Dermis blood vessel endothelial cell (primary cell): ENCODE measurements around the gene TPST1. TPM values are rescaled to one million over a fixed set of nuclear protein-coding genes. Genes with fewer than 3 reads are reported as not detected.
A peak's percentile ranks its signal among the peaks of the same experiment; 100 is the strongest.
"Not testable (repeated sequence)": the region's sequence is repeated elsewhere in the genome, so short reads cannot be mapped to it uniquely, and the experiment has no call there.

ENCODE experiments used
- DNase-seq: peaks from one replicate; pipeline ENCODE4 v3.0.0; 2010
- total RNA-seq: library from RNA; depleted of rRNA; stranded (reverse); fragments of >200 nt; gene quantifications from 2 replicates; pipeline ENCODE4 v1.2.3, GENCODE V29; 2014

TPST1 gene
- total RNA-seq, 1 donor from 2014 or later = 42.5 TPM

DNA sequence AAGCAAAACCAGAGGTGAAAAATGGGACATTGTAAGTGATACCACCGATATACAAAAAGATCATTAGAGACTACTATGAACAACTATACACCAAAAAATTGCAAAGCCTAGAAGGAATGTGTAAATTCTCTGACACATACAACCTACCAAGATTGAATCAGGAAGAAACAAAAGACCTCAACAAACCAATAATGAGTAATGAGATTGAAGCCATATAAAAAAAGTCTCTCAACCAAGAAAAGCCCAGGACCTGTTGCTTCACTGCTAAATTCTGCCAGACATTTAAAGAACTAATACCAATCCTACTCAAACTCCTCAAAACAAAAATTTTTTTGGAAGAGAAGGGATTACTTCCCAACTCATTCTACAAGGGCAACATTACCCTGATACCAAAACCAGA is 134.0 kb downstream of the TPST1 start:
- no peak for DNase-seq

- no peak for DNase-seq
These were observed 139.0 kb downstream of the TPST1 start for GRCh38 chr7:66344166-66344565.

DNA sequence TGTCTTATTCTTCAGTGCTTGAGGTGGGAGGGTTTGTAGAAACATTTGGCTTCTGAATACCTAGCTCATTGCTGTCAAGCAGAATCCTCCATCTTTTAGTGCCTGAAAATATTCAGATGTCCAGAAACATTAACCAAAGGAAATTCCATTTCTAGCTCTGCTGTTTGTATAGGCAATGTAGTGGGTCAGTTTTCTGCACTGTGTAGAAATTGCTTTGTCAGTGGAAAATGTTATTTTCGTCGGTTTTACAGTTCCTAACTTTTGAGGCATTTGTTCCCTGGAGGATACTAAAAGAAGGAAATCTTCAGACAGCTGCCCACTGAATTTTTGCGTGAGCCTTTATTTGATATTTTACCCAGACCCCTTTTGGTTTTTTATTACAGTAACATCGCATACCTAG is 143.4 kb downstream of the TPST1 start:
- no peak for DNase-seq

- no peak for DNase-seq
These were observed 143.8 kb downstream of the TPST1 start for GRCh38 chr7:66348959-66349358.

DNA sequence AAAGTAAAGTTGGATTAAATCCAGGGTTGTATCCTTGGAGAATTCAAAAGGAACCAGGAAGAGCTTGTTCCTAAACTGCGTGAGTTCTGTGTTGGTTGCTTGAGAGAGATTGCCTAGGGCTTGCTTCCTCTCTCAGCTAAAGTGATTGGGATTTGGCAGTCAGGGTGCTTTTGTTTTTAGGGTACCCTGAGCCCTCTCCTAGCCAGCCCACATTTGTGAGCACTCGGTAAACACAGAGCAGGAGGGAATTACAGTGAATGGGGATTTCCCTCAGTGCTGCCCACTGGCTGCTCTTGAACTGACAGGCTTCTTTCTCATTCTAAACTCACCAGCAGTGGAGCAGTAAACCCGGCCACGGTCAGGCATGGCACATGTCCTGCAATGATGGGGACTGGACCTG is 146.9 kb downstream of the TPST1 start:
- DNase-seq = peak; percentile 64

DNA sequence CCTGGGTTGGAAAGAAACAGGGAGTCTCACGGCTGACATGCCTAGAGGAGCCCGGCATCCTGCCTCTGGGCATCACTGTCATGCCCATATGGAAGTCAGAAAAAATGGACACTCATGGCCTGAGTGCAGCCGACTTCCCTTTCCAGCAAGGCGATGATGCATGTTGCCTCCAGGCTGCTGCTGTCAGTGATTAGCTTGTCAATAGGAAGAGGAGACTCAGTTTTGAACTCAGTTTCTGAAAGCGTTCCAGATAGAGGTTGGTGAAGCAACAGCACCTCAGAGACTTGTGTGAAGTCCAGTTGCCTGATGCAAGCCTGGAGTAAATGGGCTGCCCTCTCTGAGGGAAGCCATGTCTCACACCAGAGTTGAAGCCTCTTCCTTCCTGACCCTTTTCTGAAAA is 148.4 kb downstream of the TPST1 start:
- no peak for DNase-seq

DNA sequence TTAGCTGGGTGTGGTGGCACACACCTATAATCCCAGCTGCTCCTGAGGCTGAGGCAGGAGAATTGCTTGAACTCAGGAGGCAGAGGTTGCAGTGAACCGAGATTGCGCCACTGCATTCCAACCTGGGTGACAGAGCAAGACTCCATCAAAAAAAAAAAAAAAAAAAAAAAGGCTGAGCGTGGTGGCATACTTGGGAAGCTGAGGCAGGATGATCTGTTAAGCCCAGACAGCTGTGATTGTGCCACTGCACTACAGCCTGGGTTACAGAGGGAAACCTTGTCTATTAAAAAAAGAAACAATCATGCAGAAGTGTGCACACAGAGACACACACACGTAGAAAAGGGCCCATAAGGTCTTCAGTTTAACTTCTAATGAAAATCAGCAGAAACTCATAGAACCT is 150.6 kb downstream of the TPST1 start:
- DNase-seq = no peak

DNA sequence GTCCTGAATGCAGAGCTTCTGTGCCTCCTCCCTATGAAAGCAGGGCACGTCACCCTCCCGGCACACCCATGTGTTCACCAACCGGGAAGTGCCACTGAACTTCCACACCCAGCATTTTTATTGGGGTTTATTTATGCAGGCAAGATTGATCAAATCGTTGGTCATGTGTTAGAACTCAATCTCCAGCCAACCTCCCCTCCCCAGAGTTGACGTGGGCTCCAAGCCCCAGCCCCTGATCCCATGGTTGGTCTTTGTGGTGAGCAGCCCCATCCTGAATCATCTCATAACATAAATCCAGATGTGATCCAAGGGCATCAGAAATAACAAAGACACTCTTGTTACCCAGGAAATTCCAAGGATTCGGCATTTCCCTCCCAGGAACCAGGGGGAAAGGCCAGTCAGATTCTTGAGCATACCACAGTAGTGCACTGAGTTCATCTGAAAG is 151.2 kb downstream of the TPST1 start:
- no peak for DNase-seq

DNA sequence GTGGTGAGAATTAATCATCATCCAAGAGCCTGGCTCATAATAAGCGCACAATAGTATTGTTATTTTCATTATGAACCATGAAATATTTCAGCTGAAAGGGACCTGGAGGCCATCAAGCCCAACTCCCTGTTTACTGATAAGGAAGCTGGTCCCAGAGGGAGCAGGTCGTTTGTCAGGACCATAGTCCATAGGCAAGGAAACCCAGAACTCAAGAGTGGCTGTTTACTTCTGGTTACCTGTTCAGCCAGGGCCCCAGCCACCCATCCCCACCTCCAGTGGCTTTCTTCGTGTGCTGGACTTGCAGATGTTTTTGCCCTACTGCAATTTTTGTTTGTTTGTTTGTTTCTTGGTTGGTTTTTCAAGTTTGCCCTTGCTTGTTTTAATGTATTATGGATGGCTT is 152.0 kb downstream of the TPST1 start:
- no peak for DNase-seq

GRCh38 chr7:66359656-66360211 is 154.6 kb downstream of the TPST1 start:
- no peak for DNase-seq

GRCh38 chr7:66362136-66362535 is 157.0 kb downstream of the TPST1 start:
- DNase-seq = no peak

- DNase-seq = no peak
These were observed 158.5 kb downstream of the TPST1 start for GRCh38 chr7:66363635-66364034.

- not testable (repeated sequence) for DNase-seq
These were observed 159.9 kb downstream of the TPST1 start for GRCh38 chr7:66365031-66365430.

GRCh38 chr7:66371096-66371824 is 166.1 kb downstream of the TPST1 start:
- DNase-seq = no peak

- DNase-seq = not testable (repeated sequence)
These were observed 169.2 kb downstream of the TPST1 start for GRCh38 chr7:66374141-66374840.

DNA sequence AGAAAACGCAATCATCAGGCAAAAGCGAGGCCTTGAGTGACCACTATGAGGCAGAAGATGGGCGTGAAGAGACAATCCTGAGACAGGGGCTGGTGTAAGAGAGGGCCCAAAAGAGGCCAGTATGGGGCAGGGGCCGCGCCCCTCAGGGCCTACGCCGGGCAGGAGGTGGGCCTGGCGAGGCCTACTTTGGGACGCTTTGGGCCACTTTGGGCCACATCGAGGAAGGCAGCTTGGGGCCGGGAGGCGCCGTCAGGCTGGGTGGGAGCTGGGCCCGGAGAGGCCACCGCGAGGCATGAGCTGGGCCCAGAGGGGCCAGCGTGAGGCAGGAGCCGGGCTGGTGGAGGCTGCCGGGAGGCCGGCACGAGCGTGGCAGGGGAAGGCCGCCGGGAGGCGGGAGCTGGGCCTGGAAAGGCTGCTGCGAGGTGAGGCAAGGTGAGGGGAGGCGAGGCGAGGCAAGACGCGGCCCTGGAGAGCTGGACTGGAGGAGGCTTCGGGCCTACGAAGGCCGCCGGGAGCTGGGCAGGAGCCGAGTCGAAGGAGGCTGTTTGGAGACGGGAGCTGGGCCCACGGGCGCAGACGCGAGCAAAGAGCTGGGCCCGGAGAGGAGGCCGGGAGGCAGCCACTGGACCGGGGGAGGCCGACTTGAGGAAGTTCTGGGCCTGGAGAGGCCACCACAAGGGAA is 171.3 kb downstream of the TPST1 start:
- DNase-seq = no peak

- no peak for DNase-seq
These were observed 171.9 kb downstream of the TPST1 start for GRCh38 chr7:66377045-66377444.

DNA sequence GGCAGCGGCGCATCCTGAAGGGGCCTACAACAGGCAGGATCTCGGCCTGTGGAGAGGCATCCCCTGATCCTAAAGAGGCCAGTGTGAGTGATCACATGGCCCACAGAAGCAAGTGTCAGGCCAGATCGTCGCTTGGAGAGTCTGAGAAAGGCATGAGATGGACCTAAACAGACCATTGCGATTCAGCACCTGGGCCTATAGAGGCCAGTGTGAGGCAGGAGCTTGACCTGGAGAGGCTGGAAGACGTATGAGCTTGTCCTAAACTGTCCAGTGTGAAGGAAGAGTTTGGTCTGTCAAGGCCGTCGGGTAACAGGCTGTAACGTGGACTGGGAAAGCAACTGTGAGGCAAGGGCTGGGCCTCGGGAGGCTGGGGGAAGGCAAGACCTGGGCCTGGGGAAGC is 172.6 kb downstream of the TPST1 start:
- DNase-seq = no peak

DNA sequence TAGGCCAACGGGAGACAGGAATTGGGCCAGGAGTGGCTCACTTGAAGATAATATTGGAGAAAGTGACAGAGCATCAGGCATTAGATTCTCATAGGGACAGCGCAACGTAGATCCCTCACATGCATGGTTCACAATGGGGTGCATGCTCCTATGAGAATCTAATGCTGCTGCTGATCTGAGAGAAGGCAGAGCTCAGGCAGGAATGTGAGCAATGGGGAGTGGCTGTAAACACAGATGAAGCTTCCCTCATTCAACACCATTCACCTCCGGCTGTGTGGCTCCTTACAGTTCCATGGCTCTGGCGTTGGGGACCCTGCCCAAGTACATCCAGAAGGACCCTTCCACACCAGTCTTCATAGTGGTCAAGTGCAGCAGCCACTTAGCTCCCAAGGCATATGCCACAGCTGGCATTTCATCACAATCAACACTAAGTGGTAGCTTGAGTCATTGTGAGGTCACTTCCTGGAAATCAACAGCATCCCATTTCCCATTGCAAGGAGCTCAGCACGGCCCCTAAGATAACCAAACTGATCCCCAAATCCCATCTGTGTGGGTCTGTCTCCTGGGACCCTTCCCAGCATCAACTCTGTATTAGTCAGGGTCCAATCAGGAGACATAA is 174.5 kb downstream of the TPST1 start:
- DNase-seq = peak; percentile 35

DNA sequence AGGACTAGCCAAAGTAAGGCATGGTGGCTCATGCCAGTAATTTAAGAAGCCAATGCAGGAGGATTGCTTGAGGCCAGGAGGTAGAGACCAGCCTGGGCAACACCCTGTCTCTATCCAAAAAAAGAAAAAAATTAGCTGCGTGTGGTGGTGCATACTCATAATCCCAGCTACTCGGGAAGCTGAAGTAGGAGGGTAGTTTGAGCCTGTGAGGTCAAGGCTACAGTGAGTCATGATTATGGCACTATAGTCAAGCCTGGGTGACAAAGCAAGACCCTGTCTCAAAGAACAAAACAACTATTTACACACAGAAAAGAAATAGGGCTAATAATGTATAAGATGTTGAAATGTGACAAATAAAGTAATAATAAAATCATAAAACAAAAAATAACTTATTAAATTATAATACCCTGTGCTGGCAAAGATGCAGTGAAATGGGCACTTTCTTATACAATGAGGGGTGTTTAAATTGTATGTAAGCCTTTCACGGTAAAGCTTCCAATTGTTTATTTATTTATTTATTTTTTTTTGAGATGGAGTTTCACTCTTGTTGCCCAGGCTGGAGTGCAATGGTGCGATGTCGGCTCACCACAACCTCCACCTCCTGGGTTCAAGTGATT is 175.2 kb downstream of the TPST1 start:
- DNase-seq = peak; percentile 6

DNA sequence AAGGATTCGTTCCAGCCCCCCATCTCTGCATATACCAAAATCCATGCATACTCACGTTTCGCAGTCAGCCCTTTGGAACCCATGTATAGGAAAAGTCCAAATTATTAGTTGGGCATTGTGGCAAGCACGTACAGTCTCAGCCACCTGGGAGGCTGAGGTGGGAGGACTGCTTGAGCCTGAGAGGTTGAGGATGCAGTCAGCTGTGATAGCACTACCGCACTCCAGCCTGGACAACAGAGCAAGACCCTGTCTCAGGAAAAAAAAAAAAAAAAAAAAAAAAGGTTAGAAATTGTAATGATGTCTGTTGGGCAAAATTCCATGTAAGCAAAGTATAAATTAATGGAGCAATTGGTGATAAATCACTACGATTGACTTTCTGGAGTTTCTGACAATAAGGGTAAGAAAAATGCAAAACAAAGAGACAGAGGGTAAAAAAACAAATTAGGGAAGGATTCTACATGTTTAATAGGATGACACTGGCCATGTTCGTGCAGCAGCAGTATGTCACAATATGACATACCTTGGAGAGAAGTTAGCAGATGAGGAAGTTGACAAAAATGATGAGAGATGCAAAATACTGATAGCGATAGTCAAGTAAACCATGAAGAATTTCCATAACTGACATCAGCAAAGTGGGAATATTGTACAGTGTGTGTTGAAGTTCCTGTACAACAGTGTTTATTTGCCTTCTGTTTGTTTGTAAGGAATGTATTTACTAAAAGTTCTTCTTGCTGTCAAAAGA is 177.2 kb downstream of the TPST1 start:
- not testable (repeated sequence) for DNase-seq
